ENCODE measurements around the gene SYTL3.

Gene SYTL3

DNA sequence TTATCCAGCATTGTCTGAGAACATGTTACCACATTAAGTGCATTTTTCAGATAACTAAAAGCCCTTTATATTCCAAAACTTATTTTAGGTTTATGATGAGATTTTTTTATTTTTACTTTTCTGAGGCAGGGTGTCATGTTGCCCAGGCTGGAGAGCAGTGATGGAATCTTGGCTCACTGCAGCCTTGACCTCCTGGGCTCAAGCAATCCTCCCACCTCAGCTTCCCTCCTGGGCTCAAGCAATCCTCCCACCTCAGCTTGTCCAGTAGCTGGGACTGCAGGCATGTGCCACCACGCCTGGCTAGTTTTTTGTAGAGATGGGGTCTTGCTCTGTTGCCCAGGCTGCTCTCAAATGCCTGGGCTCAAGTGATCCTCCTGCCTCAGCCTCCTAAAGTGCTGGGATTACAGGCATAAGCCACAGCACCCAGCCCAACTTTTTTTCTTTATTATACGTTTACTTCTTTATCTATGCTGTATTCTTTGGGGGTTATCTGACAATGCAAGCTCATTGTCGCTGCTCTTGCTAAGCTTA lies 11.5 kb upstream of the SYTL3 start:
- Histone ChIP-seq H3K4me3 (ENCODE audit: low read depth, low read length) (no peak overlapping the region), H3K27me3 (no peaks in the 10 kb centered on the region), H3K36me3 (peaks cover 53% of the 10 kb centered on the region), H3K4me1 (peaks cover 13% of the 10 kb centered on the region), H3K9me3 (no peaks in the 10 kb centered on the region)
- DNase-seq: no peak
- TF ChIP-seq, protein P1, sequence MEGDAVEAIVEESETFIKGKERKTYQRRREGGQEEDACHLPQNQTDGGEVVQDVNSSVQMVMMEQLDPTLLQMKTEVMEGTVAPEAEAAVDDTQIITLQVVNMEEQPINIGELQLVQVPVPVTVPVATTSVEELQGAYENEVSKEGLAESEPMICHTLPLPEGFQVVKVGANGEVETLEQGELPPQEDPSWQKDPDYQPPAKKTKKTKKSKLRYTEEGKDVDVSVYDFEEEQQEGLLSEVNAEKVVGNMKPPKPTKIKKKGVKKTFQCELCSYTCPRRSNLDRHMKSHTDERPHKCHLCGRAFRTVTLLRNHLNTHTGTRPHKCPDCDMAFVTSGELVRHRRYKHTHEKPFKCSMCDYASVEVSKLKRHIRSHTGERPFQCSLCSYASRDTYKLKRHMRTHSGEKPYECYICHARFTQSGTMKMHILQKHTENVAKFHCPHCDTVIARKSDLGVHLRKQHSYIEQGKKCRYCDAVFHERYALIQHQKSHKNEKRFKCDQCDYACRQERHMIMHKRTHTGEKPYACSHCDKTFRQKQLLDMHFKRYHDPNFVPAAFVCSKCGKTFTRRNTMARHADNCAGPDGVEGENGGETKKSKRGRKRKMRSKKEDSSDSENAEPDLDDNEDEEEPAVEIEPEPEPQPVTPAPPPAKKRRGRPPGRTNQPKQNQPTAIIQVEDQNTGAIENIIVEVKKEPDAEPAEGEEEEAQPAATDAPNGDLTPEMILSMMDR (IDR thresholded peaks at IDR 0.05; ENCODE audit: low read depth, low read length): no peak

DNA sequence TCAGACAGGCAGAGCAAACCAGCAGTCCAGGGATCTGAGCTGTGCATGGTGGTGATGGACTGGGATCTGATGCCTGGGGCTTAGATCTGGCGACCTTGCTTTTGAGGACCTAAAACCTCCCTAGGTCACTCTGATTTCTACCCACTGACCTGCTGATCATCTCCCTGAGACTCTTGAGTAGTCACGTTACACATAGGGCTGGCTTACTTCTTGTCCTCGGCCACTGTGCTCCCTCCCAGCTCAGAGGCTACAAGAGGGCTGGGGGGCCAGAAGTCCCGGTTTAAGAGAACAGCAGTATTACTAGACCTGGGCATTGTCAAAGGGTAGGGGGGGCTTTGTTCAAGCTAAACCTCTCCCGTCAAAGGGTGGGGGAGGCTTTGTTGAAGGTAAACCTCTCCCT lies 10.8 kb upstream of the SYTL3 start:
- no peak for DNase-seq
- Histone ChIP-seq H3K36me3 (peaks cover 51% of the 10 kb centered on the region), H3K9me3 (no peaks in the 10 kb centered on the region), H3K4me3 (ENCODE audit: low read depth, low read length) (no peak overlapping the region), H3K4me1 (peaks cover 13% of the 10 kb centered on the region), H3K27me3 (no peaks in the 10 kb centered on the region)
- TF ChIP-seq, protein P1 (IDR thresholded peaks at IDR 0.05; ENCODE audit: low read depth, low read length): no peak

DNA sequence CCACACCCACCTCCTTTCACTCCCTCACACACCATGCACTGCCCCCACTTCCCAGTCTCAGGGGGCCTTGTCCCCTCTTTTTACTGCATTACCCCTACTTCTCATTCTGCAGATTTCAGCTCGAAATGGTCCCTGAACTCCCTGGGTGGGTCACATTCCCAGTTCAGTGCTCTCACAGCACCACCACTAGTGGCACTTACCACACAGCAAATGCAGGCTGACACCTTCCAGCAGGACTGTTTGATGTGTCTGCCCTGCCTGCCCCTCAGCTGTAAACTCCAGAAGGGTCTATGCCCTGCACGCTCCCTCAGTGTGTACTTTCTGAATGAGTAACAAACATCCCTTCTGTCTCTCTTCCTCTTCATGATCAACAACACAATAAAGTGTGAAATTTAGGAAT lies 9.3 kb upstream of the SYTL3 start:
- Histone ChIP-seq H3K4me3 (ENCODE audit: low read depth, low read length) (no peak overlapping the region), H3K4me1 (peaks cover 1% of the 10 kb centered on the region)

DNA sequence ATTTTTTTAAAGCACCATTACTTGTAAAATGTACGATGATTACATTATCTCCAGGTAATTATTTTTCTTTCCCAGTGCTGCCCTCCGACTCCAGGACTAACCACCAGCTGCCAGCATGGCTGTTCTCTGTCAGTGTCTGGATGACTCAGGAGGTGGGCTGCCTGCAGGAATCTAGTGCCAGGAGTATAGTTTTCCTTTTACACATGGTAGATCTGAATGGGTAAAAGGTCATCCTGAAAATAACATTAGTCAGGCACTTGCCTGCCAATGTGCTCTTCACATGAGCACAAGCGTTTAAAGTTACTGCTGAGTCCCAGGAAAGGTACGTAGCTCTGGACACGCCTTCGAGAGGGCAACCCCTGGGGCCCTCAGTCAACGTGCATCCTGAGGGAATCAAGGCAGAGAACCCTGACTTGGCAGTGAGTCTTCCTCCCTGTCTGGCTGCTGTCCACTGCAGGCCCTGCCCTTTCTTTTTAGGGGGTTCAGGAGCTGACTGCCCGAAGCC lies 7.7 kb upstream of the SYTL3 start:
- Histone ChIP-seq H3K36me3 (peaks cover 35% of the 10 kb centered on the region), H3K4me1 (no peaks in the 10 kb centered on the region; the same call in none of the 2 replicates), H3K9me3 (no peaks in the 10 kb centered on the region), H3K4me3 (ENCODE audit: low read depth, low read length) (peak overlapping the region; percentile 95), H3K27me3 (no peaks in the 10 kb centered on the region)
- TF ChIP-seq, protein P1 (IDR thresholded peaks at IDR 0.05; ENCODE audit: low read depth, low read length): no peak
- DNase-seq: peak; percentile 79

More for the DNA sequence above, 9.3 kb upstream of the SYTL3 start:
- no peaks in the 10 kb centered on the region for H3K9me3 ChIP-seq
- H3K36me3 ChIP-seq: peaks cover 46% of the 10 kb centered on the region
- H3K27me3 ChIP-seq: no peaks in the 10 kb centered on the region
- no peak for DNase-seq
- TF ChIP-seq, protein P1 (IDR thresholded peaks at IDR 0.05; ENCODE audit: low read depth, low read length): no peak

DNA sequence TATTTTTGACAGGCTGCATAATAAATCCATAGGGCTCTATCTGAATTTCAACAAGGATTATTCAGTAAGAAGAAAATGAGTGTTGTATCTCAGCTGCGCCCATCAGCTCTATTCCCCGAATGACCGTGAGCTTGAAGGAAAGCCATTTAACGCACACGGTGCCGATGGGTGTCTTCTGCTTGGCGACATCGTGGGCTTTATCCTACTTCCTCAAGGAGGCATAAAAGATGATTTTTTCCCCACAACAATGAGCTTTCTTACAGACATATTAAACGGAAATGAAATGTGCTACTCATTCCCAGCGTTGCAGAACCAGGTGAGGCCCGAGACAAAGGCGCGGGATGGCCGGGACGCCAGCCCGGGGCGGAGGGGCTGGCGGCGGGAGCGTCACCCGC lies 6.0 kb upstream of the SYTL3 start:
- Histone ChIP-seq H3K4me1 (no peaks in the 10 kb centered on the region; the same call in none of the 2 replicates), H3K4me3 (ENCODE audit: low read depth, low read length) (peak overlapping the region; percentile 95), H3K27me3 (no peaks in the 10 kb centered on the region), H3K9me3 (no peaks in the 10 kb centered on the region), H3K36me3 (peaks cover 24% of the 10 kb centered on the region)
- TF ChIP-seq, protein P1 (IDR thresholded peaks at IDR 0.05; ENCODE audit: low read depth, low read length): no peak
- DNase-seq: no peak

DNA sequence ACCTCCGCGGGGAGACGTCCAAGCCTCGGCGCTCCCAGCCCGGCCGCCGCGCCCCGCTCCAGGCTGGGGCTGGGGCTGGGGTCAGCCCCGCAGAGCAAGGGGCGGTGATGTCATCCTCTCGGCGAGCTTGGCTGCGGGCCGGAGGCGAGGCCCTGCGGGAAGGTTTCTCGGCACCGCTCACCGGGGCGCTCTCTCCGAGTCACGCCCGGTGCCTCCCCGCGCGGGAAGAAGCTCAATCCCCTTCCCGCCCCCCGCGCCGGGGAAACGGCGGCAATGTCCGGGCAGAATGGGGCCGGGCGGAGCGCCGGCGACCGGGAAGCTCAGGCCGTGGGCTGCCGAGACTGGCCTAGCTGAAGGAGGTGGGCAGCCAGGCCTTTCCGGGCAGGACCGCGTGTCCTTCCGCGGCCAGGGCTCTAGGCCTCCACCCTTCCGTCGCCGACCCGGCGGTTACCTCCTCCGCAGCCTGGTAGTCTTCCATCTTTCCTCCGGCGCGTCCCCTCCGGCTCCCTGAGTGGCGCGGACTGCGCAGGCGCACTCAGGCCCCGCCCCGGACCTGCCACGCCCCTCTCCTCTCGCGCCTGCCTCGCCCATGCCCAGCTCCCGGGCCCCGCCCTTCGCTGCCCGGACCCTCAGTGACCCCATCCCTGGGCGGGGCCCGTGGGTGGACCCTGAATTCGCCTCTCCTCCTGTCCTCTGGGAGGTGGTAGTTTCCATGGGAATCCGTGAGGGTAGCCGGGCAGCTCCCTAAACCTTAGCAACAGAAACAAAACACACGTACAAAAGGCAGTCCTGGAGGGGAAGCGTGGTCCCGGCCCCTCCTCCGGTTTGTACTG lies 5.4 kb upstream of the SYTL3 start, which contains the start of gene DYNLT1:
DYNLT1 (minus strand) TSS at position 513 of the 833 bp plus-strand sequence; CDS start at position 478, 35 bp downstream.
- Histone ChIP-seq H3K36me3 (peaks cover 20% of the 10 kb centered on the region), H3K27me3 (no peaks in the 10 kb centered on the region), H3K4me1 (peaks cover under 1% of the 10 kb centered on the region), H3K4me3 (ENCODE audit: low read depth, low read length) (peak within 1 kb of the TSS; percentile 95), H3K9me3 (no peaks in the 10 kb centered on the region)
- peak; percentile 95 for DNase-seq
- TF ChIP-seq, protein P1 (IDR thresholded peaks at IDR 0.05; ENCODE audit: low read depth, low read length): no peak

Data from BE2C (cell line).